ENCODE data around the gene SPTB. TPM values are rescaled to one million over a fixed set of nuclear protein-coding genes. Genes with fewer than 3 reads are reported as not detected.

SPTB gene
- total and polyA plus RNA-seq, 8 donors = 2.2 to 4.7 (median 3.3) TPM

- intact Hi-C loops (cut with DNase I) = no loop called here
- DNase-seq (no peak), ATAC-seq (no peak)
- H3K27ac ChIP-seq = no peak overlapping the region
- no peaks in the 10 kb centered on the region for H3K9me3 ChIP-seq
- H3K27me3 ChIP-seq = peaks cover 0 to 46% of the 10 kb centered on the region in 2 donors
- no peaks in the 10 kb centered on the region for H3K36me3 ChIP-seq
- no peak overlapping the region for H3K4me3 ChIP-seq
- peaks cover 2 to 5% of the 10 kb centered on the region in 2 donors for H3K4me1 ChIP-seq
- no peak for TF ChIP-seq CTCF (IDR thresholded peaks at IDR 0.05)
Measured at GRCh38 chr14:64843548-64843947, 36.2 kb downstream of the SPTB start.

- intact Hi-C loops (cut with DNase I) = no loop called here
- peak; percentile 89 for ATAC-seq
- DNase-seq = no peak
Measured at GRCh38 chr14:64841772-64842750, 37.6 kb downstream of the SPTB start.

GRCh38 chr14:64841121-64841651 is 38.5 kb downstream of the SPTB start:
- H3K36me3 ChIP-seq = no peaks in the 10 kb centered on the region
- peaks cover 2 to 5% of the 10 kb centered on the region in 2 donors for H3K4me1 ChIP-seq
- ATAC-seq = peak; percentile 78
- TF ChIP-seq CTCF (IDR thresholded peaks at IDR 0.05) = no peak
- H3K27ac ChIP-seq = no peak overlapping the region
- no peak overlapping the region for H3K4me3 ChIP-seq
- no peak for DNase-seq
- intact Hi-C loops (cut with DNase I) = no loop called here
- H3K9me3 ChIP-seq = no peaks in the 10 kb centered on the region
- H3K27me3 ChIP-seq = peaks cover 0 to 55% of the 10 kb centered on the region in 2 donors

More at GRCh38 chr14:64841772-64842750, 37.6 kb downstream of the SPTB start:
- H3K9me3 ChIP-seq = no peaks in the 10 kb centered on the region
- H3K4me1 ChIP-seq = peaks cover 2 to 5% of the 10 kb centered on the region in 2 donors
- H3K4me3 ChIP-seq = no peak overlapping the region
- peaks cover 0 to 58% of the 10 kb centered on the region in 2 donors for H3K27me3 ChIP-seq
- no peak for TF ChIP-seq CTCF (IDR thresholded peaks at IDR 0.05)
- H3K27ac ChIP-seq = no peak overlapping the region
- no peaks in the 10 kb centered on the region for H3K36me3 ChIP-seq

- Histone ChIP-seq H3K9me3 (no peaks in the 10 kb centered on the region), H3K27me3 (peaks cover 0 to 49% of the 10 kb centered on the region in 2 donors), H3K4me3 (no peak overlapping the region), H3K4me1 (peaks cover 2 to 5% of the 10 kb centered on the region in 2 donors), H3K27ac (no peak overlapping the region), H3K36me3 (no peaks in the 10 kb centered on the region)
- intact Hi-C loops (cut with DNase I) = no loop called here
- no peak for TF ChIP-seq CTCF (IDR thresholded peaks at IDR 0.05)
- no peak for DNase-seq
- no peak for ATAC-seq
Measured at GRCh38 chr14:64838656-64839055, 41.1 kb downstream of the SPTB start.

GRCh38 chr14:64835431-64835830 is 44.3 kb downstream of the SPTB start:
- Histone ChIP-seq H3K4me1 (no peaks in the 10 kb centered on the region), H3K27ac (no peak overlapping the region), H3K4me3 (no peak overlapping the region), H3K9me3 (no peaks in the 10 kb centered on the region), H3K36me3 (no peaks in the 10 kb centered on the region), H3K27me3 (peaks cover 0 to 31% of the 10 kb centered on the region in 2 donors)
- ATAC-seq = no peak
- TF ChIP-seq CTCF (IDR thresholded peaks at IDR 0.05) = no peak
- DNase-seq = no peak
- intact Hi-C loops (cut with DNase I) = no loop called here
